ENCODE results near the gene GPR176. TPM values are rescaled to one million over a fixed set of nuclear protein-coding genes. Genes with fewer than 3 reads are reported as not detected.
A peak's percentile ranks its signal among the peaks of the same experiment; 100 is the strongest.

Gene GPR176
- total RNA-seq, 1 donor from 2014 or later: 15.9 TPM

- Mint-ChIP-seq H3K4me3 (ENCODE audit: unreplicated experiment) (no peak overlapping the region), H3K4me1 (ENCODE audit: low read depth, unreplicated experiment) (peaks cover 4% of the 10 kb centered on the region), H3K36me3 (ENCODE audit: unreplicated experiment) (no peaks in the 10 kb centered on the region), H3K27ac (ENCODE audit: unreplicated experiment) (no peak overlapping the region), H3K27me3 (ENCODE audit: unreplicated experiment) (peaks cover 2% of the 10 kb centered on the region), H3K9me3 (ENCODE audit: unreplicated experiment) (peaks cover 2% of the 10 kb centered on the region)
- TF ChIP-seq, protein P1, sequence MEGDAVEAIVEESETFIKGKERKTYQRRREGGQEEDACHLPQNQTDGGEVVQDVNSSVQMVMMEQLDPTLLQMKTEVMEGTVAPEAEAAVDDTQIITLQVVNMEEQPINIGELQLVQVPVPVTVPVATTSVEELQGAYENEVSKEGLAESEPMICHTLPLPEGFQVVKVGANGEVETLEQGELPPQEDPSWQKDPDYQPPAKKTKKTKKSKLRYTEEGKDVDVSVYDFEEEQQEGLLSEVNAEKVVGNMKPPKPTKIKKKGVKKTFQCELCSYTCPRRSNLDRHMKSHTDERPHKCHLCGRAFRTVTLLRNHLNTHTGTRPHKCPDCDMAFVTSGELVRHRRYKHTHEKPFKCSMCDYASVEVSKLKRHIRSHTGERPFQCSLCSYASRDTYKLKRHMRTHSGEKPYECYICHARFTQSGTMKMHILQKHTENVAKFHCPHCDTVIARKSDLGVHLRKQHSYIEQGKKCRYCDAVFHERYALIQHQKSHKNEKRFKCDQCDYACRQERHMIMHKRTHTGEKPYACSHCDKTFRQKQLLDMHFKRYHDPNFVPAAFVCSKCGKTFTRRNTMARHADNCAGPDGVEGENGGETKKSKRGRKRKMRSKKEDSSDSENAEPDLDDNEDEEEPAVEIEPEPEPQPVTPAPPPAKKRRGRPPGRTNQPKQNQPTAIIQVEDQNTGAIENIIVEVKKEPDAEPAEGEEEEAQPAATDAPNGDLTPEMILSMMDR (IDR thresholded peaks at IDR 0.05; ENCODE audit: partially characterized antibody, unreplicated experiment): no peak
- DNase-seq: no peak
These were observed 11.5 kb upstream of the GPR176 start for GRCh38 chr15:39931615-39932014.

DNA sequence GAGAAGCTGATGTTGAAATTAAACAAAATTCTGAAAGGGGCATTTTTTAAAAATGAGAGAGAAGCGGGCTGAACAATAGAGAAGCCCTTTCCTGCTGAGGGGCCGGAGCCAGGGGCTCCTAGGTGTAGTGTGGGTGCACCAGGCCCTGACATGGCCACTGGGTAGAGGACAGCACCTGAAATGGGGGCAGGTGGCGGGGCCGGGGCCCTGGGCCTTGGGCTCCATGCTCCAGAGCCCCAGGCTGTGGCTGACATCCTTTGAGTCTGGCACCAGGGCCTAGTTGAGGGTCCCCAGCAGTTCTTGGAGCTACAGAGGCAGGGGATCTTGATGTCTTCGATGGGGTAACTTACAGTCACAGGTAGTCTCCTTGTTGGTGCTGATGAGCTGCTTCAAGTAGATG lies 6.5 kb upstream of the GPR176 start:
- no peaks in the 10 kb centered on the region for H3K9me3 Mint-ChIP-seq (ENCODE audit: unreplicated experiment)
- H3K4me1 Mint-ChIP-seq (ENCODE audit: low read depth, unreplicated experiment): peaks cover 6% of the 10 kb centered on the region
- H3K36me3 Mint-ChIP-seq (ENCODE audit: unreplicated experiment): no peaks in the 10 kb centered on the region

GRCh38 chr15:39925112-39925842 lies 5.2 kb upstream of the GPR176 start:
- no peak overlapping the region for H3K27ac Mint-ChIP-seq (ENCODE audit: unreplicated experiment)

More for the DNA sequence above, 6.5 kb upstream of the GPR176 start:
- no peak for DNase-seq
- Mint-ChIP-seq H3K27ac (ENCODE audit: unreplicated experiment) (no peak overlapping the region), H3K27me3 (ENCODE audit: unreplicated experiment) (no peaks in the 10 kb centered on the region), H3K4me3 (ENCODE audit: unreplicated experiment) (no peak overlapping the region)
- TF ChIP-seq, protein P1 (IDR thresholded peaks at IDR 0.05; ENCODE audit: partially characterized antibody, unreplicated experiment): no peak

DNA sequence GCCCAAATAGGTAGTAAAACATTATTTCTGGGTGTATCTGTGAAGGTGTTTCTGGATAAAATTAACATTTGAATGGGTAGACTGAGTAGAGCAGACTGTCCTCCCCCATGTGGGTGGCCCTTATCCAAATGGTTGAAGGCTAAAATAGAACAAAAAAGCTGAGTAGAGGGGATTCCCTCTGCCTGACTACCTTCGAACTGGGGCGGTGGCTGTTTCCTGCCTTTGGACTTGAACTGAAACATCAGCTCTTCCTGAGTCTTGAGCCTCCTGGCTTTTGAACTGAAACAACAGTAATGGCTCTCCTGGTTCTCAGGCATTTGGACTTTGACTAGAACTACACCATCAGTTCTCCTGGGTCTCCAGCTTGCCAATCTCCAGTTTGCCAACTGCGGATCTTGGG lies 4.4 kb upstream of the GPR176 start:
- H3K27me3 Mint-ChIP-seq (ENCODE audit: unreplicated experiment): no peaks in the 10 kb centered on the region
- no peak overlapping the region for H3K27ac Mint-ChIP-seq (ENCODE audit: unreplicated experiment)
- no peak overlapping the region for H3K4me3 Mint-ChIP-seq (ENCODE audit: unreplicated experiment)
- peaks cover 10% of the 10 kb centered on the region for H3K4me1 Mint-ChIP-seq (ENCODE audit: low read depth, unreplicated experiment)
- TF ChIP-seq, protein P1 (IDR thresholded peaks at IDR 0.05; ENCODE audit: partially characterized antibody, unreplicated experiment): no peak
- no peaks in the 10 kb centered on the region for H3K36me3 Mint-ChIP-seq (ENCODE audit: unreplicated experiment)
- DNase-seq: no peak
- peaks cover 4% of the 10 kb centered on the region for H3K9me3 Mint-ChIP-seq (ENCODE audit: unreplicated experiment)

More at GRCh38 chr15:39925112-39925842, 5.2 kb upstream of the GPR176 start:
- peaks cover 3% of the 10 kb centered on the region for H3K9me3 Mint-ChIP-seq (ENCODE audit: unreplicated experiment)
- no peak for DNase-seq
- no peaks in the 10 kb centered on the region for H3K27me3 Mint-ChIP-seq (ENCODE audit: unreplicated experiment)
- TF ChIP-seq, protein P1 (IDR thresholded peaks at IDR 0.05; ENCODE audit: partially characterized antibody, unreplicated experiment): no peak
- H3K4me3 Mint-ChIP-seq (ENCODE audit: unreplicated experiment): no peak overlapping the region
- no peaks in the 10 kb centered on the region for H3K36me3 Mint-ChIP-seq (ENCODE audit: unreplicated experiment)
- peaks cover 10% of the 10 kb centered on the region for H3K4me1 Mint-ChIP-seq (ENCODE audit: low read depth, unreplicated experiment)

DNA sequence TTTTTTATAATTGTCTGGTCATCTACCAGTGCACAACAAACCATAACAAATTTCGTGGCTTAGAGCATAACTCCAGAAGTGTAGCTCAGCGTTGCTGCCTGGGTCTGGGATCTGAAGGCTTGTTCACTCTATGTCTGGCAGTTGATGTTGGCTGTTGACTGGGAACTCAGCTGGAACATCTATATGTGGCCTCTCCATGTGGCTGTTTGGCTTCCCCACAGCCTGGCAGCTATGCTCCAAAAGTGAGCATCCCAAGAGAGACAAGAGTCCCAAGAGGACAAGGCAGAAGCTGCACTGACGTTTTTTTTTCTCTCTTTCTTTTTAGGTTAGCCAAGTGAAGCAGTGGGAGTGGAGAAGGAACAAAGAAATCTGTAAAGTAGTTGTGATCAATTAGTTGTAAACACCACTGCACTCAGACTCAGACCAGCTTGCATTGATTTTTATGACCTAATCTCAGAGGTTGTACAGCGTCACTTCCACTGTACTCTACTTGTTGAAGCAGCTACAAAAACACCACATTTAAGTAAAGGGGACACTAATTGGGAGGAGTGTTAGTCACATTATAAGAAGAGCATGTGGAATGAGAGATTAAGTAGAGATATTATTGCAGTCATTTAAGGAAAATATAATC lies 2.5 kb upstream of the GPR176 start:
- Mint-ChIP-seq H3K4me1 (ENCODE audit: low read depth, unreplicated experiment) (peaks cover 11% of the 10 kb centered on the region), H3K4me3 (ENCODE audit: unreplicated experiment) (peak overlapping the region; percentile 25)
- DNase-seq: no peak

More for the DNA sequence above, 2.5 kb upstream of the GPR176 start:
- Mint-ChIP-seq H3K27ac (ENCODE audit: unreplicated experiment) (peak overlapping the region; percentile 1), H3K27me3 (ENCODE audit: unreplicated experiment) (no peaks in the 10 kb centered on the region), H3K9me3 (ENCODE audit: unreplicated experiment) (peaks cover 9% of the 10 kb centered on the region), H3K36me3 (ENCODE audit: unreplicated experiment) (no peaks in the 10 kb centered on the region)
- TF ChIP-seq, protein P1 (IDR thresholded peaks at IDR 0.05; ENCODE audit: partially characterized antibody, unreplicated experiment): no peak

Data from glutamatergic neuron (in vitro differentiated cells).